ENCODE results near the gene SIPA1L2.

The SIPA1L2 gene

GRCh38 chr1:232627645-232628334, 2.1 kb downstream of the SIPA1L2 start:
- DNase-seq (ENCODE audit: low spot score), result no peak
- in situ Hi-C loops (cut with MboI; ENCODE audit: low sequenced_read_pairs, unreplicated experiment), result loop anchor here (25.0 kb wide), 1 partner anchor 765 kb away; no protein-coding TSS in a partner anchor
- no peak for TF ChIP-seq CTCF (IDR thresholded peaks at IDR 0.05; ENCODE audit: borderline replicate concordance, control extremely low read depth, extremely low read depth, insufficient read depth, missing control alignments)

- DNase-seq (ENCODE audit: low spot score), result no peak
- in situ Hi-C loops (cut with MboI; ENCODE audit: low sequenced_read_pairs, unreplicated experiment), result loop anchor here (25.0 kb wide), 1 partner anchor 765 kb away; no protein-coding TSS in a partner anchor
- no peak for TF ChIP-seq CTCF (IDR thresholded peaks at IDR 0.05; ENCODE audit: borderline replicate concordance, control extremely low read depth, extremely low read depth, insufficient read depth, missing control alignments)
Observed at GRCh38 chr1:232627171-232627570, 2.8 kb downstream of the SIPA1L2 start.

- no peak for DNase-seq (ENCODE audit: low spot score)
- in situ Hi-C loops (cut with MboI; ENCODE audit: low sequenced_read_pairs, unreplicated experiment), result loop anchor here (25.0 kb wide), 1 partner anchor 764 kb away; no protein-coding TSS in a partner anchor
Observed at GRCh38 chr1:232626452-232626851, 3.5 kb downstream of the SIPA1L2 start.

GRCh38 chr1:232625319-232625868, 4.5 kb downstream of the SIPA1L2 start:
- no peak for DNase-seq (ENCODE audit: low spot score)
- in situ Hi-C loops (cut with MboI; ENCODE audit: low sequenced_read_pairs, unreplicated experiment), result loop anchor here (25.0 kb wide), 1 partner anchor 763 kb away; no protein-coding TSS in a partner anchor
- TF ChIP-seq CTCF (IDR thresholded peaks at IDR 0.05; ENCODE audit: borderline replicate concordance, control extremely low read depth, extremely low read depth, insufficient read depth, missing control alignments), result no peak

More at GRCh38 chr1:232626452-232626851, 3.5 kb downstream of the SIPA1L2 start:
- TF ChIP-seq CTCF (IDR thresholded peaks at IDR 0.05; ENCODE audit: borderline replicate concordance, control extremely low read depth, extremely low read depth, insufficient read depth, missing control alignments), result no peak

GRCh38 chr1:232624546-232625281, 5.2 kb downstream of the SIPA1L2 start:
- no peak for TF ChIP-seq CTCF (IDR thresholded peaks at IDR 0.05; ENCODE audit: borderline replicate concordance, control extremely low read depth, extremely low read depth, insufficient read depth, missing control alignments)
- in situ Hi-C loops (cut with MboI; ENCODE audit: low sequenced_read_pairs, unreplicated experiment), result loop anchor here (25.0 kb wide), 1 partner anchor 762 kb away; no protein-coding TSS in a partner anchor
- no peak for DNase-seq (ENCODE audit: low spot score)

- DNase-seq (ENCODE audit: low spot score), result no peak
- in situ Hi-C loops (cut with MboI; ENCODE audit: low sequenced_read_pairs, unreplicated experiment), result no loop called here
- no peak for TF ChIP-seq CTCF (IDR thresholded peaks at IDR 0.05; ENCODE audit: borderline replicate concordance, control extremely low read depth, extremely low read depth, insufficient read depth, missing control alignments)
Observed at GRCh38 chr1:232622981-232623380, 7.0 kb downstream of the SIPA1L2 start.
